GM21526 (cell line): ENCODE data around the gene ANKHD1.

ENCODE experiments used
- ATAC-seq: cut with Tn5 transposase; IDR thresholded peaks from one replicate; pipeline ENCODE4 v1.9.1; 2021; ENCODE audit warnings: moderate library complexity; ENCODE audit not compliant: unreplicated experiment, low FRiP score

The ANKHD1 gene

GRCh38 chr5:140401362-140402257, at the start of gene ANKHD1:
TSS of gene ANKHD1 (plus strand) at chr5:140401833. CDS start at chr5:140401968, 135 bp downstream.
- ATAC-seq, result peak; percentile 82

- no peak for ATAC-seq
Measured at GRCh38 chr5:140355546-140355945, 46.1 kb upstream of the ANKHD1 start.

GRCh38 chr5:140356853-140357725, 44.5 kb upstream of the ANKHD1 start:
- ATAC-seq, result no peak

DNA sequence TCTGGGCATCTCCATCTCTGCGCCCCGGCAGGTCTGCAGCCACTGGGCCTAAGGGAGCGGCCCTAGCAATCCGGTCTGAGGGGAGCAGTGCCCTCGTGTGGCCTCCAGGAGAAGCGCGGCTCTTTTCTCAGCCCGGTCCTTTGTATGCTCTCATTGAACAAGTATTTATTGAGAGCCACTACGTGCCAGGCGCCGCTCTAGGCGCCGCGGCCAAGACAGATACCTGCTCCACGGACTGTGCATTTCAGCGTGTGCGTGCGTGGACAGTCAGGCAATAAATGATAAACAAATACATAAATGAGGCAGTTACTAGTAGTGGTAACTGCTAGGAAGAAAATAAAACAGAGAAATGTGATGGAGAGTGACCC, 43.9 kb upstream of the ANKHD1 start:
- peak; percentile 89 for ATAC-seq

GRCh38 chr5:140358738-140359310, 42.8 kb upstream of the ANKHD1 start:
- no peak for ATAC-seq

DNA sequence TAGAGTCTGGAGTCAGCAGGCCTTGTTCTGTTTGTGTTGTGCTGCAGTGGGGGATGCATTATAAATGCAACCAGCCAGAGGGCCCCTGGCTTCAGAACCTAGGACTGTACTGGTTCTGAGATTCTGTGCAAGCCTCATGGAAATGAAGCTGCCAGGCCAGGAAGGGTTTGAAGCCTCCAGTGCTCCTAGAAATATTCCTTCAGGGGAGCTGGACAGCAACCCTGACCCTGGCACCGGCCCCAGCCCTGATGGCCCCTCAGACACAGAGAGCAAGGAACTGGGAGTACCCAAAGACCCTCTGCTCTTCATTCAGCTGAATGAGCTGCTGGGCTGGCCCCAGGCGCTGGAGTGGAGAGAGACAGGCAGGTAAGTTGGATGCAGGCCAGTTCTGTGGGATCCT, 41.5 kb upstream of the ANKHD1 start, which contains the start of gene SLC4A9:
SLC4A9 (plus strand) TSS at position 94 of the 400 bp plus-strand sequence; CDS start at position 137, 43 bp downstream.
- no peak for ATAC-seq

DNA sequence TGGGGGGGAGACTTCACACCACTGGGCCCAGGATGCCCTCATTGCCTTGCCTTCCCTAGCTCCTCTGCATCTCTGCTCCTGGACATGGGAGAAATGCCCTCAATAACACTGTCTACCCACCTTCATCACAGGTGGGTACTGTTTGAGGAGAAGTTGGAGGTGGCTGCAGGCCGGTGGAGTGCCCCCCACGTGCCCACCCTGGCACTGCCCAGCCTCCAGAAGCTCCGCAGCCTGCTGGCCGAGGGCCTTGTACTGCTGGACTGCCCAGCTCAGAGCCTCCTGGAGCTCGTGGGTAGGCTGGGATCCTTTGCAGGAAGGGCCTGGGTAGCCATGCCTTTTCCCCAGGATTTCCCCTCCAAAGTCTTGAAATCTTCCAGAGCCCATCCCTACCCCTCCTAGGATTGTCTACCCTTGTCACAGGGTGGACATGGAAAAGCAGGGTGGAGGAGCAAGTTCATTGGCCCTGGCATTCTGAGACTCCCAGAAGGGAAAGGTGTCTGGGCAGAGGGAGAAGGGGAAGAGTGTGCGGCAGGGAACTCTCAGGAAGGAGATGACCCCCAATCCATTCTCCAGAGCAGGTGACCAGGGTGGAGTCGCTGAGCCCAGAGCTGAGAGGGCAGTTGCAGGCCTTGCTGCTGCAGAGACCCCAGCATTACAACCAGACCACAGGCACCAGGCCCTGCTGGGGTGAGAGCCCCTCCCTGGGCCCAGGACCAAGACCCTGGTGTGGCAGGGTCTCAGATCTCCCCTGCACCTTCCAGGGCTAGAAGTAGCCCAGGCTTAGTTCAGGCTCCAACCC, 40.8 kb upstream of the ANKHD1 start:
- ATAC-seq, result no peak

DNA sequence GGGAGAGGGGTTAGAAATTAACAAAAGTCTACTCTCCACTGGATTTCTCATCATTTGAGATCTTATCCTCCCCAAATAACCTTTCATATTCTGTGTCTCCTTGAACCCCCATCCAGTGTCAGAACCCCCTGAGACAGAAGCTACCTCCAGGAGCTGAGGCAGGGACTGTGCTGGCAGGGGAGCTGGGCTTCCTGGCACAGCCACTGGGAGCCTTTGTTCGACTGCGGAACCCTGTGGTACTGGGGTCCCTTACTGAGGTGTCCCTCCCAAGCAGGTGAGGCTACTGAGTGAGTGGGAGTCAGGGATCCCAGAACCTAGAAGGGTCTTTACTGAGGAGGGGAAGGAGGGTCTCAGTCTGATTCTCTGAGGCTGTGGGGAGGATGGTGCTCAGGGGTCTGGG, 39.7 kb upstream of the ANKHD1 start:
- ATAC-seq, result no peak

- no peak for ATAC-seq
Measured at GRCh38 chr5:140362311-140362710, 39.3 kb upstream of the ANKHD1 start.

- ATAC-seq, result peak; percentile 84
Measured at GRCh38 chr5:140362875-140363630, 38.6 kb upstream of the ANKHD1 start.

DNA sequence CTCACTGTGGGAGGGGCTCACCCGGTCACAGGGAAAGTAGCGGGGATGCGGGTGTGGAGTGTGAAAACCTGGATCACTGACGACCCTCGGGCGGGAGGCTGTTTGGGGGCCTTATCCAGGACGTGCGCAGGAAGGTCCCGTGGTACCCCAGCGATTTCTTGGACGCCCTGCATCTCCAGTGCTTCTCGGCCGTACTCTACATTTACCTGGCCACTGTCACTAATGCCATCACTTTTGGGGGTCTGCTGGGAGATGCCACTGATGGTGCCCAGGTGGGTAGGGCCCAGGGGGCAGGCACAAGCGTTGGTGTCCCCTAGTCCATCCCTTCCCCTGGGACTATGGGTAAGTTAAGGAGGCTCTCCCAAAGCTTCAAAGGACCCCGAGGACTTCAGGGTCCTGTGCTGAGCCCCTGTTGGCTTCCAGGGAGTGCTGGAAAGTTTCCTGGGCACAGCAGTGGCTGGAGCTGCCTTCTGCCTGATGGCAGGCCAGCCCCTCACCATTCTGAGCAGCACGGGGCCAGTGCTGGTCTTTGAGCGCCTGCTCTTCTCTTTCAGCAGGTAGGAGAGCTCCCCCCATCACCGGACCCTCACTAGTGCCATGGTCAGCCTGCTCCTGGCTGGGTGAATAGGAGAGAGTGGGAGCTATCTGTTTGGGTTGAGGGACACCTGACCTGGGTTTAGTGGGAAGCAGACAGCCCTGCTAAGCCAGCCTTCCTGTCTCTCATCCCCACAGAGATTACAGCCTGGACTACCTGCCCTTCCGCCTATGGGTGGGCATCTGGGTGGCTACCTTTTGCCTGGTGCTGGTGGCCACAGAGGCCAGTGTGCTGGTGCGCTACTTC, 37.8 kb upstream of the ANKHD1 start:
- ATAC-seq, result no peak

- no peak for ATAC-seq
Measured at GRCh38 chr5:140364472-140364765, 37.2 kb upstream of the ANKHD1 start.

- no peak for ATAC-seq
Measured at GRCh38 chr5:140365282-140365681, 36.4 kb upstream of the ANKHD1 start.

DNA sequence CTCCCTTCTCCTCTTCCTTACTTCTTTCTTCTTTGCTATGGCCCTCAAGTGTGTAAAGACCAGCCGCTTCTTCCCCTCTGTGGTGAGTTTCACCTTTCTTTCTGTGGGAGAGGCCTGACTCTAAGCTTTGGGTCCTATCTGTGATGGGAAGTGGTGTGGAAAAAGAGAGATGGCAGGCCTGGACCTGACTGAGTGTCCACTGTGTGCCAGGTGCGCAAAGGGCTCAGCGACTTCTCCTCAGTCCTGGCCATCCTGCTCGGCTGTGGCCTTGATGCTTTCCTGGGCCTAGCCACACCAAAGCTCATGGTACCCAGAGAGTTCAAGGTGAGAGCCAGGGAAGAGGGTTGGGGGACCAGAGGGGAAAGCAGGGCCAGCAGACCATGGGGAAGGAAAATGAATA, 35.7 kb upstream of the ANKHD1 start:
- no peak for ATAC-seq

GRCh38 chr5:140366589-140367255, 34.9 kb upstream of the ANKHD1 start:
- no peak for ATAC-seq

- no peak for ATAC-seq
Measured at GRCh38 chr5:140367256-140368013, 34.2 kb upstream of the ANKHD1 start.

DNA sequence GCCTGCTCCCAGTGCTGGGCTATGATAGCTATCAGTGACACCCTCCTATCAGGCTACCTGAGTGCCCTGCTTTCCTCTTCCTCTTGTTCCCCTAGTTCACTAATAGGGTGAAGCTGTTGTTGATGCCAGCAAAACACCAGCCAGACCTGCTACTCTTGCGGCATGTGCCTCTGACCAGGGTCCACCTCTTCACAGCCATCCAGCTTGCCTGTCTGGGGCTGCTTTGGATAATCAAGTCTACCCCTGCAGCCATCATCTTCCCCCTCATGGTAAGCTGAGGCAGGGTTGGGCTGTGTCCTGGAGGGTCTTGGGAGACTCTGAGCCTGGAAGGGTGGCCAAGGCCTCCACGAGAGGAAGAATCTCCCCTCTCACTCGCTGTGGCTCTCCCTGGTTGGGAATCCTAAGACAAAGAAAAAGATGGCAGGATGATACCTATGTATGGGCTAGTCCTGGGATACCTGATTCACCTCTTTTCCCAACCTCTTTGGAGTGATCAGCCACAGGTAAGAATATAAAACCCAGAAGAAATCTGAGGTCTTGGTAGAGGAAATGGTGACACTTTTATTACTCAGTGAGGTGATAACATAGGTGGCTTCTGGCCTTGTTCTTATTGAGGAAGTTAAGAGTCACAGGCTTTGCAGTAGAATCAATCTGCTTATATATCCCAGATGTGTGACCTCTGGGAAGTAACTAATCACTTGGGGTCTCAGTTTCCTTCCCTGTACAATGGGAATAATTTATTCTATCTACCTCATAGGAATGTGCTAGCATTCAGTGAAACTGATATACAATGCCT, 30.1 kb upstream of the ANKHD1 start:
- no peak for ATAC-seq
